Activated T-helper 17 cell treated with anti-CD3 and anti-CD28 coated beads, Interleukin-2, amount 50 U/mL, for 72 hours (primary cell): Measurements from ENCODE around the gene STIM2. TPM values are rescaled to one million over a fixed set of nuclear protein-coding genes. Genes with fewer than 3 reads are reported as not detected.

Experiments used
- ATAC-seq: fragments of 150-1000 bp; cut with Tn5 transposase; replicated peaks from 2 replicates; pipeline ENCODE4 v1.10.0; 2021; ENCODE audit warnings: mild to moderate bottlenecking, moderate library complexity
- H3K27ac Mint-ChIP-seq: one replicate; pipeline ENCODE4 v1.8.0; 2022; ENCODE audit warnings: mixed read lengths
- H3K27me3 Mint-ChIP-seq: one replicate; pipeline ENCODE4 v1.8.0; 2022; ENCODE audit warnings: mixed read lengths
- H3K36me3 Mint-ChIP-seq: one replicate; pipeline ENCODE4 v1.8.0; 2022; ENCODE audit warnings: low read depth, mild to moderate bottlenecking, mixed read lengths
- H3K4me1 Mint-ChIP-seq: one replicate; pipeline ENCODE4 v1.8.0; 2022; ENCODE audit warnings: mixed read lengths
- H3K4me3 Mint-ChIP-seq: one replicate; pipeline ENCODE4 v1.8.0; 2022; ENCODE audit warnings: mild to moderate bottlenecking, mixed read lengths
- H3K9me3 Mint-ChIP-seq: one replicate; pipeline ENCODE4 v1.8.0; 2022; ENCODE audit warnings: mixed read lengths
- total RNA-seq, 2 donors: library from RNA; stranded (reverse); gene quantifications; one replicate each; pipeline ENCODE4 v1.2.3, GENCODE V29; 2022

Gene STIM2
- total RNA-seq, 2 donors from 2014 or later: 38.4 to 39.6 TPM

GRCh38 chr4:26991057-26991456 is 130.4 kb downstream of the STIM2 start:
- H3K4me3 Mint-ChIP-seq: peak overlapping the region; percentile 12
- no peaks in the 10 kb centered on the region for H3K9me3 Mint-ChIP-seq
- no peak overlapping the region for H3K27ac Mint-ChIP-seq
- H3K27me3 Mint-ChIP-seq: no peaks in the 10 kb centered on the region
- ATAC-seq: no peak
- peaks cover 24% of the 10 kb centered on the region for H3K36me3 Mint-ChIP-seq
- H3K4me1 Mint-ChIP-seq: peaks cover 20% of the 10 kb centered on the region

GRCh38 chr4:26992657-26993361 is 132.2 kb downstream of the STIM2 start:
- peak; percentile 77 for ATAC-seq
- H3K9me3 Mint-ChIP-seq: no peaks in the 10 kb centered on the region
- peaks cover 39% of the 10 kb centered on the region for H3K36me3 Mint-ChIP-seq
- H3K27me3 Mint-ChIP-seq: no peaks in the 10 kb centered on the region
- no peak overlapping the region for H3K27ac Mint-ChIP-seq
- H3K4me3 Mint-ChIP-seq: no peak overlapping the region
- peaks cover 23% of the 10 kb centered on the region for H3K4me1 Mint-ChIP-seq

GRCh38 chr4:26993539-26993938 is 132.9 kb downstream of the STIM2 start:
- Mint-ChIP-seq H3K4me3 (no peak overlapping the region), H3K27me3 (no peaks in the 10 kb centered on the region)

DNA sequence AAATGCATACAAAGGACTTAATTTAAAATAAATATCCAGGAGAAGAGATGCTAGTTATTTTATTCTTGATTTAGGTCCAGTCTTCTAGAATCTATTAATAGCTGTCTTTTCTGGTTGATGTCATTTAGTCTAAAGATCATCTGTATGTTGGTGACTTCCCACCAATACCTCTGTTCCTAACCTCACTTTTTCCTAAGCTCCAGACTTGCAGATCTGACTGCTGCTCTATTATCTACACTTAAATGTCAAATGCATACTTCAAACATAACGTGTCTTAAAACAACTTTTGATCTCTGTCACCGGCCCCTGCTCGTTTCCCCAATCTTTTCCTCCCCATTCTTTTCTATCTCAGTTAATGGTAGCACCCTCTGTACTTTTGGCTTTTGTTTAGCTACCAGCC is 133.3 kb downstream of the STIM2 start:
- Mint-ChIP-seq H3K4me3 (no peak overlapping the region), H3K27ac (no peak overlapping the region), H3K4me1 (peaks cover 23% of the 10 kb centered on the region), H3K27me3 (no peaks in the 10 kb centered on the region), H3K36me3 (peaks cover 32% of the 10 kb centered on the region), H3K9me3 (no peaks in the 10 kb centered on the region)
- ATAC-seq: no peak

More at GRCh38 chr4:26993539-26993938, 132.9 kb downstream of the STIM2 start:
- Mint-ChIP-seq H3K36me3 (peaks cover 32% of the 10 kb centered on the region), H3K4me1 (peaks cover 23% of the 10 kb centered on the region), H3K27ac (no peak overlapping the region), H3K9me3 (no peaks in the 10 kb centered on the region)
- no peak for ATAC-seq

DNA sequence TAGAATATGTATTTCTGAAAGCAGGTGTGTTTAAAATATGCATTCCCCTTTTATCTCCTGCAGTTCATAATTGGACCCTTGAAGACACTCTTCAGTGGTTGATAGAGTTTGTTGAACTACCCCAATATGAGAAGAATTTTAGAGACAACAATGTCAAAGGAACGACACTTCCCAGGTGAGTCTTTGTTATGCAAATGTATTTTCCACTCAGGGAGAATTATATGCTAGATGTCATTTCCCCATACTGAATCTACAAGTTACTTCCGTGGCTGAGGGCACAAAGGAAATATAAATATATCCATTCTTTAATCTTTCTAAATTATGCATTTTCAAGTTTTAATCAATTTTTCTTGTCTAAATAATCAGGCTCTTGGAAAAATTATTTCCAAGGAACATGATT is 134.7 kb downstream of the STIM2 start:
- Mint-ChIP-seq H3K4me3 (no peak overlapping the region), H3K4me1 (peaks cover 21% of the 10 kb centered on the region), H3K27me3 (no peaks in the 10 kb centered on the region), H3K27ac (no peak overlapping the region), H3K9me3 (no peaks in the 10 kb centered on the region), H3K36me3 (peaks cover 35% of the 10 kb centered on the region)
- ATAC-seq: no peak

GRCh38 chr4:26996745-26997144 is 136.1 kb downstream of the STIM2 start:
- no peaks in the 10 kb centered on the region for H3K9me3 Mint-ChIP-seq
- H3K4me3 Mint-ChIP-seq: no peak overlapping the region
- peaks cover 33% of the 10 kb centered on the region for H3K36me3 Mint-ChIP-seq
- H3K27ac Mint-ChIP-seq: peak overlapping the region; percentile 3
- H3K4me1 Mint-ChIP-seq: peaks cover 9% of the 10 kb centered on the region
- ATAC-seq: no peak
- H3K27me3 Mint-ChIP-seq: no peaks in the 10 kb centered on the region

DNA sequence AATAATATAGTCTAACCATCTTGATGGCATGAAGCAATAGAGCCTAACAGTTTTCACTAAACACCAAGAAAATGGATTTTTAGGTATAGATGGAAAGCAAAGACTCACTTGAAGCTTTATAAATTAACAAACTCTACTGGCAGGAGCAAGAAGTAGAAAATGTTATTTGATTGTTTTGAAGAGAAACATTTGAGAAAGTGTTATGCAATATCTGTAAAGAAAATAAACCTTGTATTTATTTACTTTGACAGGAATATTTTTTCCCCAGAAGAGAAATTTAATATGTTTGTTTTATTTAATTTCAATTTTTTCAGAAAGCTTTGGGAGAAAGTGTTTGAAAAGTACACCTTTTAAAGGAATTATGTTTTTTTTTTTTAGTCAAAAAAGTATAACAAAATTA is 139.0 kb downstream of the STIM2 start:
- Mint-ChIP-seq H3K27me3 (no peaks in the 10 kb centered on the region), H3K36me3 (peaks cover 60% of the 10 kb centered on the region), H3K4me1 (peaks cover 22% of the 10 kb centered on the region), H3K9me3 (no peaks in the 10 kb centered on the region), H3K27ac (no peak overlapping the region), H3K4me3 (no peak overlapping the region)
- no peak for ATAC-seq

DNA sequence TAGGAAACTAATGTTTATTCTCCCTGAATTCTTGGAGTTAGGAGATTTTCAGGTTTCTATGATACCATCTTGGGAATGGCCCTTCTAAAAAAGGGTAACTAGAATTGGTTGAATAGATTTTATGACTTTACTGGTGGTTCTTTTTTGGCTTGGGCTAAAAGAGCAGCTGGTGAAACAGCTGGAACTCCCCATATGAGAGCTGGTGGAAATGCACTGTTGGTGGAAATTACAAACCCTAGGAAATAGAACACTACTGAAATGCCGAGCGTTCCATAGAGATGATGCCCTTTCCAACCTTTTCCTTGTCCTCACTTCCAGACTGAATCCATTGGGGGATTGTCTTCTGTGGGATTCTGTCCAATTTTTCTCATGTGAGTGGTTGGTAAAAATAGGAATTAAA is 139.5 kb downstream of the STIM2 start:
- Mint-ChIP-seq H3K4me1 (peaks cover 22% of the 10 kb centered on the region), H3K4me3 (no peak overlapping the region), H3K36me3 (peaks cover 58% of the 10 kb centered on the region), H3K27ac (no peak overlapping the region), H3K9me3 (no peaks in the 10 kb centered on the region), H3K27me3 (no peaks in the 10 kb centered on the region)
- no peak for ATAC-seq

GRCh38 chr4:27000820-27001219 is 140.2 kb downstream of the STIM2 start:
- H3K27ac Mint-ChIP-seq: no peak overlapping the region
- peaks cover 22% of the 10 kb centered on the region for H3K4me1 Mint-ChIP-seq
- no peak overlapping the region for H3K4me3 Mint-ChIP-seq
- no peak for ATAC-seq
- H3K27me3 Mint-ChIP-seq: no peaks in the 10 kb centered on the region
- H3K9me3 Mint-ChIP-seq: no peaks in the 10 kb centered on the region
- peaks cover 52% of the 10 kb centered on the region for H3K36me3 Mint-ChIP-seq

GRCh38 chr4:27001398-27002164 is 140.9 kb downstream of the STIM2 start:
- H3K36me3 Mint-ChIP-seq: peaks cover 53% of the 10 kb centered on the region
- ATAC-seq: no peak
- no peaks in the 10 kb centered on the region for H3K27me3 Mint-ChIP-seq
- H3K27ac Mint-ChIP-seq: no peak overlapping the region
- no peaks in the 10 kb centered on the region for H3K9me3 Mint-ChIP-seq
- no peak overlapping the region for H3K4me3 Mint-ChIP-seq
- H3K4me1 Mint-ChIP-seq: peaks cover 22% of the 10 kb centered on the region

- Mint-ChIP-seq H3K27me3 (no peaks in the 10 kb centered on the region), H3K27ac (peak overlapping the region; percentile 80), H3K4me1 (peaks cover 13% of the 10 kb centered on the region), H3K4me3 (peak overlapping the region; percentile 71), H3K9me3 (no peaks in the 10 kb centered on the region), H3K36me3 (peaks cover 59% of the 10 kb centered on the region)
- peak; percentile 90 for ATAC-seq
Observed at GRCh38 chr4:27003642-27004113, 143.0 kb downstream of the STIM2 start.

- H3K27ac Mint-ChIP-seq: peak overlapping the region; percentile 80
- H3K4me3 Mint-ChIP-seq: no peak overlapping the region
- peaks cover 13% of the 10 kb centered on the region for H3K4me1 Mint-ChIP-seq
- no peaks in the 10 kb centered on the region for H3K9me3 Mint-ChIP-seq
- no peaks in the 10 kb centered on the region for H3K27me3 Mint-ChIP-seq
- peaks cover 70% of the 10 kb centered on the region for H3K36me3 Mint-ChIP-seq
- no peak for ATAC-seq
Observed at GRCh38 chr4:27005501-27005900, 144.9 kb downstream of the STIM2 start.

- Mint-ChIP-seq H3K27me3 (no peaks in the 10 kb centered on the region), H3K4me1 (peaks cover 13% of the 10 kb centered on the region), H3K9me3 (no peaks in the 10 kb centered on the region), H3K4me3 (no peak overlapping the region), H3K36me3 (peaks cover 73% of the 10 kb centered on the region), H3K27ac (peak overlapping the region; percentile 25)
- ATAC-seq: no peak
Observed at GRCh38 chr4:27005905-27006590, 145.4 kb downstream of the STIM2 start.

GRCh38 chr4:27006646-27007045 is 146.0 kb downstream of the STIM2 start:
- Mint-ChIP-seq H3K9me3 (no peaks in the 10 kb centered on the region), H3K27ac (peak overlapping the region; percentile 25), H3K36me3 (peaks cover 78% of the 10 kb centered on the region), H3K27me3 (no peaks in the 10 kb centered on the region), H3K4me1 (peaks cover 13% of the 10 kb centered on the region), H3K4me3 (no peak overlapping the region)
- ATAC-seq: no peak
